SK-N-MC (cell line): ENCODE measurements around the gene HMGN4.

Experiments
- EZH2 ChIP-seq: fragments of 200-600 bp; sonication (generic); IDR thresholded peaks from one replicate; pipeline ENCODE4 v1.6.1; 2017; ENCODE audit warnings: antibody characterized with exemption
- FOXP2 ChIP-seq: optimal IDR thresholded peaks from 2 replicates; pipeline ENCODE3; 2011; ENCODE audit warnings: mild to moderate bottlenecking, moderate library complexity; ENCODE audit not compliant: insufficient read depth; ENCODE audit errors: extremely low read length, control extremely low read depth
- POLR2AphosphoS5 ChIP-seq: IDR thresholded peaks from 2 replicates; pipeline ENCODE4 v1.6.1; 2012; ENCODE audit warnings: mild to moderate bottlenecking, low read depth, low read length, borderline replicate concordance

DNA sequence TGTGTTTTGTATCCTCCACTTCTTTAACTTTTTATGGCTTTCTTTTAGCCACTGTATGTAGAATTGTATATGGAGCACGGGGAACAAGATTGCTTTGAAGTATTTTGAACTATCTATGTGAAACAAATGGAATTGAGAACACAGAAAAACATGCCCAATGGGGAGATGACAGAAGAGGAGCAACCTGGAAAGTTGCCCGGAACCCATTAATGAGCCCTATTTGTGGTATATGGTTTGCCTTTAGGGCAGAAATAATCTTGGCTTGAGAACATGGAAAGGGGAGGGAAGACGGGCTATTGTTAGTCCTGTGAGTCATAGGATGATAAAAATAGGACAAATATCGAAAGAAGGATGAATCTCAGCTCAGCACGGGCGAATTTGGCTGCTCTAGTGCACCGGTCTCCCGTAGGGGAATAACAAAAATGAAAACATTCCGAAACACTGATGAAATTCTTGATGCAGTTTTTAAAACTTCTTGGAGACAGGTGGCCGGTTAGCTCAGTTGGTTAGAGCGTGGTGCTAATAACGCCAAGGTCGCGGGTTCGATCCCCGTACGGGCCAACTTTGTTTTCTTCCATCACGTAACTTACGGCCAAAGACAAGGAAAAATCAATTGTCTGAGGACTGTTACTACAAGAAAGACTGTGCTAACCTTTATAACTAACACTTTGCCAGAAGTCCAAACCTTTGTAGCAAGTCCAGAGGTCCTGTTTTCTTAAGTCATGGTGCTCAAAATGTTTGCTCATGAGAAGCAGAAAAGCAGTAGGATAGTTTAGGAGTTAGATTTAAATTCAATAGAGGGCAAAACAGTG lies 15.7 kb downstream of the HMGN4 start:
- no peak for TF ChIP-seq FOXP2
- TF ChIP-seq POLR2AphosphoS5: no peak
- no peak for TF ChIP-seq EZH2
